ENCODE measurements around the gene IQSEC1. TPM values are rescaled to one million over a fixed set of nuclear protein-coding genes. Genes with fewer than 3 reads are reported as not detected.

The IQSEC1 gene
- total RNA-seq, 1 donor from 2014 or later, result 211 TPM

DNA sequence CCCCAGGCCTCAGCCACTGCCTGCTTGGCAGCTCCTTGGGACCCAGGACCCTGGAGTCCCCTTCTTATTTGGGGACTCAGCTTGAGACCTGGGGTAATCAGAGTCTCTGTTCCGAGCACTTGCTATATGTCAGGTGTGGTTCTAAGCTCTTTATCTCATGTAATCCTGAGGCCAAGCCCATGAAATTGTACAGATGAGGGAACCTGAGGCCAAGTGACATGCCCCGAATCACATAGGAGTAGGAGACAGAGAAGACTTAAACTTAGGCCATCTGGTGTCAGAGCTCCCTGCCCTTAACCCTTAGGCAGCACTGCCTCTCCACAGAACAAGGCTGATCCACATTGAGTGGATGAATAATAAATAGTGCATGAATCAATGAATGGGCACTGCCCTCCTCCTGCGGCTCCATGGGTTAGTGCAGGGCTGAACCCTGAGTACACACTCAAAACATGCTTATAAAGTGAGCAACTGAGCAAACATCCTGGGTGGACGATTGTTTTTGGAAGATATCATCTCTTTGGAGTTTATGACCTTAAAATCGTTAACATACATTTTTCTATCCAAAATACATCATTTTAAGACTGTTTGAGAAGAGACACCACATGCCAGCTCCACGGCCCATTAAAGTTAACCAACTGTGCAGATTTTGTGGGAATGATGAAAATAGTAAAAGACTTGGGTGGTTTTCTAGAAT lies 33.2 kb upstream of the IQSEC1 start:
- peaks cover 8% of the 10 kb centered on the region for H3K9me3 Mint-ChIP-seq (ENCODE audit: unreplicated experiment)
- H3K4me1 Mint-ChIP-seq (ENCODE audit: low read depth, unreplicated experiment), result peaks cover 15% of the 10 kb centered on the region
- no peak for DNase-seq
- no peaks in the 10 kb centered on the region for H3K36me3 Mint-ChIP-seq (ENCODE audit: unreplicated experiment)
- TF ChIP-seq, protein P1, sequence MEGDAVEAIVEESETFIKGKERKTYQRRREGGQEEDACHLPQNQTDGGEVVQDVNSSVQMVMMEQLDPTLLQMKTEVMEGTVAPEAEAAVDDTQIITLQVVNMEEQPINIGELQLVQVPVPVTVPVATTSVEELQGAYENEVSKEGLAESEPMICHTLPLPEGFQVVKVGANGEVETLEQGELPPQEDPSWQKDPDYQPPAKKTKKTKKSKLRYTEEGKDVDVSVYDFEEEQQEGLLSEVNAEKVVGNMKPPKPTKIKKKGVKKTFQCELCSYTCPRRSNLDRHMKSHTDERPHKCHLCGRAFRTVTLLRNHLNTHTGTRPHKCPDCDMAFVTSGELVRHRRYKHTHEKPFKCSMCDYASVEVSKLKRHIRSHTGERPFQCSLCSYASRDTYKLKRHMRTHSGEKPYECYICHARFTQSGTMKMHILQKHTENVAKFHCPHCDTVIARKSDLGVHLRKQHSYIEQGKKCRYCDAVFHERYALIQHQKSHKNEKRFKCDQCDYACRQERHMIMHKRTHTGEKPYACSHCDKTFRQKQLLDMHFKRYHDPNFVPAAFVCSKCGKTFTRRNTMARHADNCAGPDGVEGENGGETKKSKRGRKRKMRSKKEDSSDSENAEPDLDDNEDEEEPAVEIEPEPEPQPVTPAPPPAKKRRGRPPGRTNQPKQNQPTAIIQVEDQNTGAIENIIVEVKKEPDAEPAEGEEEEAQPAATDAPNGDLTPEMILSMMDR (IDR thresholded peaks at IDR 0.05; ENCODE audit: partially characterized antibody, unreplicated experiment), result no peak
- no peak overlapping the region for H3K4me3 Mint-ChIP-seq (ENCODE audit: unreplicated experiment)
- peaks cover 8% of the 10 kb centered on the region for H3K27me3 Mint-ChIP-seq (ENCODE audit: unreplicated experiment)
- H3K27ac Mint-ChIP-seq (ENCODE audit: unreplicated experiment), result no peak overlapping the region

DNA sequence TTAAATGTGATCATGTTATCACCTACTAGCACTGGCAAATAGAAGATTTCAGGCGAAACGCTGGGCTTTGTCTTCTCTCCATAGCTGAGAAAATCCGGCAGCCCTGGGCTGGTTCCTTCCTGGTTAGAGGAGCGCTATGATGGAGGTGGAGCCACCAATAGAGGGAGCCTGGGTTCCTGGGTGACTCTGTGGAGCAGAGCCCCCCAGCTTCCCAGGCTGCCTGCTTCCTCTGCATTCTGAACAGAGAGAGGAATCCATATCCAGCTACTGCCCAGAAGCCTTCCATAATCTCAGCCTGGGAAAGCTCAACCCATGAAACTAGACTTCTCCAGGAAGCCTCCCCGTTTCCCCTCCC lies 32.6 kb upstream of the IQSEC1 start:
- TF ChIP-seq, protein P1 (IDR thresholded peaks at IDR 0.05; ENCODE audit: partially characterized antibody, unreplicated experiment), result no peak
- DNase-seq, result no peak
- Mint-ChIP-seq H3K4me1 (ENCODE audit: low read depth, unreplicated experiment) (peaks cover 15% of the 10 kb centered on the region), H3K36me3 (ENCODE audit: unreplicated experiment) (no peaks in the 10 kb centered on the region), H3K27me3 (ENCODE audit: unreplicated experiment) (peaks cover 8% of the 10 kb centered on the region), H3K4me3 (ENCODE audit: unreplicated experiment) (no peak overlapping the region), H3K27ac (ENCODE audit: unreplicated experiment) (peak overlapping the region; percentile 22), H3K9me3 (ENCODE audit: unreplicated experiment) (peaks cover 8% of the 10 kb centered on the region)

DNA sequence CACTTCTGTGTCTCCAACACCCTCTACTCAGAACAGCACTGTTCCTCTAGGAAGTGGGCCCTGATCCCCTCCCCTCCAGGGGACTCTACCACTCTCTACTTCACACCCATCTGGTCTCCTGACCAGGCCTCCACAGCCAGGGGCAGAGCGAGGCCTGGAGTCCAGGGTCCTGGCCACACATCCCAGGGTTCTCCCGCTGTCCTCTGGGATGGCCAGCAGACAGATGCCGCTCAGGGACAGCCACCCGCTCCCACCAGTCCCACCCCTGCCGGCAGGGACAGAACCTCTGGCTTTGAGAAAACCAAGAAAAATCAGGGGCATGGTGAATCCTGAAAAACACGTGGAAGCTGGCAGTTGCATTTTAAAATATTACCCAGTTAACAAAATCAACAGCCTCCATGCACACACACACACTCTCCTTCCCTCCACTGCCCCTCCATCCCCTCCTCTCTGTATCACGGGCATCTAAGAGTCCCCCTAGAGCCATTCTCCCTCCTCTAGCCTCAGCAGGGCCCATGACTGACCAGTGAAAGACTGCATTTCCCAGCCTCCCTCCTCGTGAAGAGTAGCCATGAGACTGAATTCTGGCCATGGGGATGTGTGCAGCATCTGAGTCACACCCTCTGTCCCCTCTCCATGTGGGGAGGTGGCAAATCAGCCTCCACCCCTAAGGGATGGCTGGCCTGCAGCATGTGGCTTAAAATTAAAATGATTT lies 32.1 kb upstream of the IQSEC1 start:
- H3K4me3 Mint-ChIP-seq (ENCODE audit: unreplicated experiment), result no peak overlapping the region
- no peaks in the 10 kb centered on the region for H3K36me3 Mint-ChIP-seq (ENCODE audit: unreplicated experiment)
- H3K4me1 Mint-ChIP-seq (ENCODE audit: low read depth, unreplicated experiment), result peaks cover 11% of the 10 kb centered on the region
- H3K27me3 Mint-ChIP-seq (ENCODE audit: unreplicated experiment), result peaks cover 8% of the 10 kb centered on the region
- no peak for DNase-seq
- peak overlapping the region; percentile 22 for H3K27ac Mint-ChIP-seq (ENCODE audit: unreplicated experiment)
- peaks cover 6% of the 10 kb centered on the region for H3K9me3 Mint-ChIP-seq (ENCODE audit: unreplicated experiment)
- TF ChIP-seq, protein P1 (IDR thresholded peaks at IDR 0.05; ENCODE audit: partially characterized antibody, unreplicated experiment), result no peak

DNA sequence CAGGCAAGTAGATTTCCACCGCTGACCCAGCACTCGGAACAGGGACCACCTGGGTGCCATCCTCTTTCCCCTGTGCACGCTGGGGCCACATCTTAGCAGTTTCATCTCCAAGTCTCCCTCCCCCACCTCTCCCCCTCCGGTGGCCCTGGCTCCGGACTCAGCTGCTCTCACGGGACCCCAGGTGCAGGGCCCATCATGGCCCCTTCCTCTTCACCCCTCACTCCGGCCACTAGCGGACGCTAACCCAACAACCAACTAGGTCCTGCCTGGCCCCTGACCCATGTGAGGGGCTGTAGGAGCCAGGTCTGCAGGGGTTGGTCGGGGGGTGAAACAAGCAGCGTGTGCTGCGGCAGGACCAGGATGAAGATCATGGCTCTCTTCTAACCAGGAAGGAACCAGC lies 31.3 kb upstream of the IQSEC1 start:
- DNase-seq, result no peak
- peaks cover 7% of the 10 kb centered on the region for H3K9me3 Mint-ChIP-seq (ENCODE audit: unreplicated experiment)
- H3K4me3 Mint-ChIP-seq (ENCODE audit: unreplicated experiment), result no peak overlapping the region
- no peaks in the 10 kb centered on the region for H3K36me3 Mint-ChIP-seq (ENCODE audit: unreplicated experiment)
- no peak overlapping the region for H3K27ac Mint-ChIP-seq (ENCODE audit: unreplicated experiment)
- peaks cover 11% of the 10 kb centered on the region for H3K4me1 Mint-ChIP-seq (ENCODE audit: low read depth, unreplicated experiment)
- TF ChIP-seq, protein P1 (IDR thresholded peaks at IDR 0.05; ENCODE audit: partially characterized antibody, unreplicated experiment), result no peak
- peaks cover 7% of the 10 kb centered on the region for H3K27me3 Mint-ChIP-seq (ENCODE audit: unreplicated experiment)

DNA sequence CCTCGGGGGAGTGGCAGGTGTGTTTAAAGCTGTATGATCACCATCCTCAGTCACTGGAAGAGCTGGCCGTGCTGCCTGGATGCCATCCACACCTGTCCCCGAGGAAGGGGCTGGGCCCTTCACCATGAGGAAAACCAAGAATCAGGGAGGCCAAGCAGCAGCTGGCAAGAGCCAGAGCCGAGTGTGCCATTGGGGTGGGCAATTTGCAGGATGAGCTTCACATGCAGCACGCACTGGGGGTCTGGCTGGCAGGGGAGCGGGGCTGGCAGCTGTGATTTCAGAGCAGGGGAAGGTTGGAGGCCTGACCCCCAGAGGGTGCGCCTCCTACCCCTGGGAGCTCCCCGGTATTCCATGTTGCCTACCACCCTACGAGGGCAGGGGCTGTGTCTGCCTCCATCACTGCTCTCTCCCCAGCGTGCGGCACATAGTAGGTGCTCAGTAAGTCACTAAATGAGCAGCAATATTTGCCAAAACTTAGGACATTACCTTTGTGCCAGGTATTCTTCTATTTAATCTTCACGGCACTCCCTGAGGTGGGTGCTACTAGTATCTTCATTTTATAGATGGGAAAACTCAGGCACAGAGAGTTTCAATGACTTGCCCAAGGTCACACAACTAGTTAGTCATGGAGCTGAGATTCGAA lies 30.3 kb upstream of the IQSEC1 start:
- H3K9me3 Mint-ChIP-seq (ENCODE audit: unreplicated experiment), result peaks cover 6% of the 10 kb centered on the region
- TF ChIP-seq, protein P1 (IDR thresholded peaks at IDR 0.05; ENCODE audit: partially characterized antibody, unreplicated experiment), result no peak
- peaks cover 6% of the 10 kb centered on the region for H3K27me3 Mint-ChIP-seq (ENCODE audit: unreplicated experiment)
- no peak overlapping the region for H3K27ac Mint-ChIP-seq (ENCODE audit: unreplicated experiment)
- H3K4me3 Mint-ChIP-seq (ENCODE audit: unreplicated experiment), result no peak overlapping the region
- peaks cover 11% of the 10 kb centered on the region for H3K4me1 Mint-ChIP-seq (ENCODE audit: low read depth, unreplicated experiment)
- H3K36me3 Mint-ChIP-seq (ENCODE audit: unreplicated experiment), result no peaks in the 10 kb centered on the region
- DNase-seq, result no peak

All from glutamatergic neuron (in vitro differentiated cells).